Tibial nerve (tissue), 4 donors: ENCODE measurements around the gene MED15.

Source experiments
- CTCF ChIP-seq, 5 experiments: fragments of 200-600 bp in 3 of 5; fragments of 450-650 bp in 2 of 5; sonication (generic) in 3 of 5; IDR thresholded peaks; one replicate each; pipeline ENCODE4 v1.5.1; 2016 to 2019; ENCODE audit warnings: antibody characterized with exemption in 5 of 5, mild to moderate bottlenecking in 3 of 5, moderate library complexity in 2 of 5
- EP300 ChIP-seq, 2 donors: sonication (generic); formaldehyde crosslinking; IDR thresholded peaks; one replicate each; pipeline ENCODE4 v1.6.1; 2017; ENCODE audit warnings: antibody characterized with exemption in 2 of 2, mild to moderate bottlenecking in 1 of 2
- POLR2A ChIP-seq, 2 donors: fragments of 450-650 bp; IDR thresholded peaks; one replicate each; pipeline ENCODE4 v1.6.1; 2017; ENCODE audit warnings: antibody characterized with exemption in 2 of 2, mild to moderate bottlenecking in 2 of 2, moderate library complexity in 2 of 2

DNA sequence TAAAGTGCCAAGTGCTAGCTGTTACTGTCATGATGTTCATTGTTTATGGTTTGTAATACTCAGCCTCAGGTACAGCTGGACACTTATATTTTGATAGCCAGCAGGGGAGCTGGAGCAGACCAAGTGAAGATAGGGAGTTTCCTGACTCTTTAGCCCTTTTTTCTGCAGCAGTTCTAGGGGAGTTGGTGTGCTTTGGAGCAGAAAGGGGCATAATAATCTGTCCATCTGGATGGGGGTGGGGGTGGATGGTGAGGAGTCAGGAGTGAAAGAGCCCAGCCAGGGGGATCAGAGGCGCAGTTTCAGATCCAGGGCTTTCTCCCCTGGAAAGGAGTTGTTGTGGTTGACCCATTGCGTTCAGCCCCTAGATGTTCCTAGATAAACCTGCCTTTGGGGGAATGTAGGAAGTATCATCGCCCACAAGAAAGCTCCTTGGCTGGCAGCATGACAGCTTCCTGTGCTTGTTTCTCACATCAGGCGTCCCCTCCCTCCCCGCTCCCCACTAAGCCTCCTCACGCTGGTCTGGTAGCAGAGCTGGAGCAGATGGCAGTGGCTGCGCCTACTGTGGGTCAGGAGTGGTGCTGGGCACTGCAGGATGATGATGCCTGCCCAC, 41.9 kb downstream of the MED15 start:
- TF ChIP-seq CTCF (IDR thresholded peaks at IDR 0.05) (no peak), POLR2A (IDR thresholded peaks at IDR 0.05) (no peak), EP300 (IDR thresholded peaks at IDR 0.05) (no peak)
